HTR-8/SVneo (cell line): ENCODE data around the gene EXD3.
"Not testable (repeated sequence)": the region's sequence is repeated elsewhere in the genome, so short reads cannot be mapped to it uniquely, and the experiment has no call there.

Experiments
- DNase-seq: peaks from one replicate; pipeline ENCODE4 v3.0.0; 2011; ENCODE audit warnings: low spot score, mixed read lengths; ENCODE audit not compliant: insufficient read length
- FAIRE-seq: peaks from 2 replicates; lab custom pipeline; 2011; peaks lifted over from hg19 to GRCh38; lab: Jason Lieb, UNC

The EXD3 gene

GRCh38 chr9:137353223-137354152 is 69.5 kb downstream of the EXD3 start:
- no peak for DNase-seq
- no peak for FAIRE-seq

DNA sequence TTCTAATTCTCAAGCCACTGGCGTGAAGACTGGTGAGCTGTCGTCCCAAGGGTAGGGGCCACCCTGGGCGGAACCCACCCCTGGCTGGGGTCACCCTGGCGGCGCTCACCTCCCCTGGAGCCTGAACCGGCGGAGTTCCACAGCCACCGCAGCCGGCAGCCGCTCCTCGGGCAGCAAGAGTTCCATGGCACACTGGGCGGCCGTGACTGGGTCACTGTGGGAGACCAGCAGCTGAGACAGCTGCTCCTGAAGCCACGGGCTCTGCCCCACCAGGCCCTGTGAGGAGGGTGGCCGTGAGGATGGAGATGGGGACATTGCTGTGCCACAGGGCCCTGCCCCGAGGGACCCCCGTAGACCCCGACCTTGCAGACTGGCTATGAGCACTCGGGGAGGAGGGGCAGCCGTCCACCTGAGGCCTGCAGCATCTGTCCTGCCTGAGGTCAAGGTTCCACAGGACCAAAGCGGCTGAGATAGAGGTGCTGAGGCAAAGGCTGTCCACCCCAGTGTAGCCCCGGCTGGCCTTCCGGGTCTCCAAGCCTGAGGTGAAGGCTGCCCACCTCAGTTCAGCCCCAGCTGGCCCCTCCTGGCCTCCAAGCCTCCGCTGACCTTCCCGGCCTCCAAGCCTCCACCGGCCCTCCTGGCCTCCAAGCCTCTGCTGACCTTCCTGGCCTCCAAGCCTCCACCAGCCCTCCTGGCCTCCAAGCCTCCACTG is 70.3 kb downstream of the EXD3 start:
- FAIRE-seq (no peak), DNase-seq (no peak)

- FAIRE-seq = no peak
- no peak for DNase-seq
These were observed 71.0 kb downstream of the EXD3 start for GRCh38 chr9:137351781-137352501.

GRCh38 chr9:137350696-137351584 is 72.0 kb downstream of the EXD3 start:
- FAIRE-seq (no peak), DNase-seq (no peak)

GRCh38 chr9:137349471-137350033 is 73.4 kb downstream of the EXD3 start:
- FAIRE-seq = no peak
- no peak for DNase-seq

GRCh38 chr9:137348769-137349470 is 74.0 kb downstream of the EXD3 start:
- DNase-seq = no peak
- no peak for FAIRE-seq

DNA sequence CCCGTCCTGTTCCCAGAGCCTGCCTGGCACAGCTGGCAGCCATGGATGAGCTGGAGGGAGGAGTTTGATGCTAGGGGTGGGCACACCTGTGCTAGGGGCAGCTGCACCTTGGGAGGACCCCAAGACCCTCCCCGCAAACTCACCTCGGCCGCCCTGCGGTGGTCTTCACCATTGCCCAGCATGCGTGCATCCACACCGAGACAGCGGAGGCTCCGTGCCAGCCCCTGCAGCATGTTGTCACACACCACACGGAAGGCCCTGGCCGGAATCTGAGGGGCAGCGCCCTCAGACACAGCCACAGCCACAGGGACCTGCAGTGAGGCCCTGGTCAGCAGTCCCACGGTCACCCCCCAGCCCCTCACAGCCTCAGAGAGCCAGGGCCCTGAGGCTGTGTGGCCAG is 75.0 kb downstream of the EXD3 start:
- FAIRE-seq = peak; percentile 13
- DNase-seq = no peak

- no peak for FAIRE-seq
- DNase-seq = no peak
These were observed 80.5 kb downstream of the EXD3 start for GRCh38 chr9:137342482-137342881.

- DNase-seq (no peak), FAIRE-seq (no peak)
These were observed 81.7 kb downstream of the EXD3 start for GRCh38 chr9:137341227-137341626.

GRCh38 chr9:137339908-137340462 is 83.0 kb downstream of the EXD3 start:
- not testable (repeated sequence) for FAIRE-seq, DNase-seq

- FAIRE-seq = no peak
- no peak for DNase-seq
These were observed 83.7 kb downstream of the EXD3 start for GRCh38 chr9:137339045-137339907.

DNA sequence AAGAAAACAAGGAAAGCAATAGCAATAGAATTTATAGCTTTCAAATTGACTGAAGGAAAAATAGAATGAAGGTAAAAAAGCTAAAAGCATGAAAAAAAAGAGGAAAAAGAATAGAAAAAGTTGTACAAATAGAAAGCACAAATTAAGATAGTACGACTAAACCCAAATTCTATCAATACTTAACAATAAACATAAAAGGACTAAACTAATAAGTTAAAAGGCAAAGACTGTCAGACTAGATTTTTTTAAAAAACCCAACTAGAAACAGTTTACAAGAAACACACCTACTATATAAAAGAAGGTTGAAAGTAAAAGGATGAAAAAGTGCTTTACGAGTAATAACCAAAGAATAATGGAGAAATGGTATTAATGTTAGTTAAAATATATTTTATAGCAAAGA is 86.2 kb downstream of the EXD3 start:
- DNase-seq = no peak
- no peak for FAIRE-seq

DNA sequence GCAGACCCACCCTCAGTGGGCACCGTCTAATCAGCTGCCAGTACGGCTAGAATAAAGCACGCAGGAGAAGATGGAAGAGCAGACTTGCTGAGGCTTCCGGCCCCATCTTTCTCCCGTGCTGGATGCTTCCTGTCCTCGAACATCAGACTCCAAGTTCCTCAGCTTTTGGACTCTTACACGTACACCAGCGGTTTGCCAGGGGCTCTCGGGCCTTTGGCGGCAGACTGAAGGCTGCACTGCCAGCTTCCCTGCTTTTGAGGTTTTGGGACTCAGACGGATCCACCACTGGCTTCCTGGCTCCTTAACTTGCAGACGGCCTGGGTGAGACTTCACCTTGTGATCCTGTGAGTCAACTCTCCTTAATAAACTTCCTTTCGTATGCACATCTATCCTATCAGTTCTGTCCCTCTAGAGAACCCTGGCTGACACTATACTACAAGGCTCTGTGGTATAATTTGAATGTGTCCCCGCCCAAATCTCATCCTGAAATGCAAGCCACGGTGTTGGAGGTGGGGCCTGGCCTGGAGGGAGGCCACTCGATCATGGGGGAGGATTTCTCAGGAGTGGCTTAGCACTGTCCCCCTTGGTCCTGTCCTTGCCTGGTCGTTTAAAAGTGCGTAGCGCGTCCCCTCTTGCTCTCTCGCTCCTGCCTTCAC is 89.8 kb downstream of the EXD3 start:
- DNase-seq (no peak), FAIRE-seq (no peak)

GRCh38 chr9:137331929-137332328 is 91.0 kb downstream of the EXD3 start:
- no peak for DNase-seq
- no peak for FAIRE-seq

DNA sequence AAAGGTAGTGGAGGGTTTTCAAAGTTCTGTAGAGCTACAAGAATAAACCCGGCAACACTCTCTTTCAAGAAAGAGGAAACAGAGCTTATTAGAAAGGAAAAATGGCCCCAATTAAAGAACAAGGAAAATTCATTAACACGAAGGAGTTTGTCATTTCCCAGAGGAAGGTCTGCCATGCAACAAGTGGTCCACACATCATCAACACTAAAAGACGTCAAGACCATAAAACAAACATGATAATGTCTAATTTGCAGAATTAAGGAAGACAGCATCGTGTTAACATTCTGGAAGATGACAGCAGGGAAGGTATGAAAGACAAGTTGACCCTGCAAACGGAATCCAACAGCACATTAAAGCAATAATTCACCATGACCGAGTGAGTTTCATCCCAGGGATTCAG is 92.3 kb downstream of the EXD3 start:
- no peak for FAIRE-seq
- DNase-seq = no peak

DNA sequence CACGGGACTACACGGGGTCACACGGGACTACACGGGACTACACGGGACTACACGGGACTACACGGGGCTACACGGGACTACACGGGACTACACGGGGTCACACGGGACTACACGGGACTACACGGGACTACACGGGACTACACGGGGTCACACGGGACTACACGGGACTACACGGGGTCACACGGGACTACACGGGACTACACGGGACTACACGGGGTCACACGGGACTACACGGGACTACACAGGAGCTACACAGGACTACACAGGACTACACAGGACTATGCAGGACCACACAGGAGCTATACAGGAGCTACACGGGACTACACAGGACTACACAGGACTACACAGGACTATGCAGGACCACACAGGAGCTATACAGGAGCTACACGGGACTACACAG is 93.4 kb downstream of the EXD3 start:
- not testable (repeated sequence) for DNase-seq, FAIRE-seq
